DMS53 treated with DMSO at 0.1 percent for 48 hours (cell line): ENCODE data around the gene PAX5.

Experiments
- DNase-seq: peaks from one replicate; lab custom pipeline; 2025; ENCODE audit not compliant: unreplicated experiment; lab: John Stamatoyannopoulos, UW

Gene PAX5

DNA sequence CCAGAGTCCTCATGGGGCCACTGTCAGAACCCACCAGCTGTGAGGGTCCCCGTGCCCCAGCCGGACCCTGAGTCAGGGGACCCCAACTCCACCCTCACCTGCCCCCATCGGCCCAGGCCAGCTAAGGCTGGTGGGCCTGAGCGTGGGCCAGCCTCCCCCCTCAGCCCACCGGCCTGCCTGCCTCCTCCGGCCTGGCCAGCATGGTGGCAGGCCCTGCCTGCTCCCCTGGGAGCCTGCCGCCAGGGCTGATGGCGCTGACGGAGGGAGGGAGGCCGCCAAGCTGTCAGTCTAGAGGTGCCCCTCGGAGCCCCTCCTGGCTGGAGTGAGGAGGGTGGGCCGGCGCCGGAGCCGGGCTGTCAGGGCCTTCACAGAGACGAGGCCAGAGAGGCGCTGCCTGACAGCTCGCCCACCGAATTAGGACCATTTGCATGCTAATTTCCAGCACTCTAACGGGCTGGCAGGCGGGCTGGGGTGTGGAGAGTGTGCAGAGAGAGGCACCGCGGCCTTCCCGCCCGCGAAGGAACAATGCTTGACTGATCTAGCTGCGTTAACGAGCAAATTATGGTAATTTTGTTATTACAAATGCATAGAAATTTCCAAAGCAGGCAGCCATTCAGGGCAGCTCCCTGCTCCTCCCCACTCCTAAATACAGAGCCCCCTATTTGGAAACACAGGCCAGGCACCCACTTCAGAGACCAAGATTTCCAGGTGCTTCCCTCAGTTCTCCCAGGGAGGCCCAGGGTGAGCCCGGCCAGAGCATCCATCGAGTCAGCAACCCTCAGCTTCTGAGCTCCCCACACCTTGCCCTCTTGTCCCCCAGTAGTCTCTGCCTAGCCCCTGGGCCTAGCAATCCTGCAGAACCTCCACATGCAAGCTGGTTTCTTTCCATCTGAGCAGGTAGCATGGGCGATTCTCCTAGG, 169.3 kb downstream of the PAX5 start:
- DNase-seq: no peak

DNA sequence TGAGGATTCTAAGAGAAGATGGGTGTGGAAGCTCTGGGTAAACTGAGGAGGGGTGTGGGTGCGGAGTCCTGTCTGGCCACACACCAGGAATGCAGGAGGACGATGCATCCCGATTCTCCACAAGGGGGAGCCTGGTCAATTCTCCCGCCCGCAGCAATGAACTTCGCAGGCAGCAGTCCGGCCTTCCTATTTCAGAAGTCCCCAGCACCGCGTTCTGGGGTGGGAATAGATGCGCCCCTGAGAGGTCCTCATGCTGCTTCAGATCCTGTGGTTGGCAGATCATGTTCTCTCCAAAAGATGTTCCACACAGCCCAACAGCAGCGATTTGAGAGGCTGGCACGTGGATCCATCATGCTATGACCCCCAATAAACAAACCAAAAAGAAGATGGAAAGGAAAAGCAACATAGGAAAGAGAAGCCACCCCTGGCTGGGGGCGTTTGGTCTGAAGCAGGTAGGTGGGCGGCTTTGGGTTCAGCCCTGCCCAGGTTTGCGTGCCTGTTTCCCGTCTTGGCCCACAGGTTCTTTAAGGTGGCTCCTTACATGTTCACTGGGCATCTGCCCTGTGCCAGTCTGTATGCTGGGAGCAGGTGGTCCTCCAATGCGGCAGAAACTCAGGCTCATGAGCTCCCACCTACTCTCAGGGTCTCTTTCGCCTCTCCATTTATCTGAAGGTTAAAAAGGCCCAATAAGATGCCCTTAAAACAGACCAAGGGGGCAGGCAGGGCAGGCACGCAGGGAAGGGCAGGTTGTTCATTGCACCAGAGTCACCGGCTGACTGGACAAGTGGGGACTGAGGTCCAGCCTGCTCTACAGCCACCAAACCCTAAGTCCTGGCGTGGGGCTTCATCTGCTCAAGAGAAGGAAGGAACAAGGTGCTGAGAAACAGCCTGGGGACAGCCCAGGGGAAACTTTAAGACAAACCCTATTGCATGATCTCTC, 171.6 kb downstream of the PAX5 start:
- DNase-seq: no peak

DNA sequence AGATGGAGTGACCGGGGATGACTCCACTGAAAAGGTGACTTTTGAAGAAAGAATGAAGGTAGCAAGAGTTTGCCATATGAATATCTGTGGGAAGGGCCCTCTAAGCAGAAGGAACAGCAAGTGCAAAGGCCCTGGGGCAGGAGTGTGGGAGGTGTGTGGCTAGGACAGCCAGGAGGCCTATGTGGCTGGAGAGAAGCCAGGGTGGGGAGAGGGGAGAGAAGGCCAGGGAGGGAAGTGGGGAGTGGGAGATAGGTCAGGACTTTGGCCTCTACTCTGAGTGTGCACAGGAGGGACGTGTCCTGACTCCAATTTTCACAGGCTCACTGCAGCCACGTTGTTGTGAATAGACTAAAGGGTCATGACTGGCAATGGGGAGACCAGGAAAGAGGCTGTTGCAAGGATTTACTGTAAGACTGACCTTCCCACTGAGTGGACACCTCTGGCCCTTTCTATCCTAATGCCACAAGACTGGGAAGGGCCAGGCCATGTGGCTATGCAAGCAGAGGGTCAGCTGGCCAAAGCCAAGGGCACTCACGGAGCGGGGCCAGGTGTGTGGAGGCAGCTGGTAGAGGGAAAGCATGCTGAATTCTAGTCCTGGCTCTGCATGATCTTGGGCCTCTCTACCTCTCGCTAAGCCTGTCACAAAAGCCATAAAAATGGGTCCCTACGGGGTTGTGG, 172.4 kb downstream of the PAX5 start:
- no peak for DNase-seq

DNA sequence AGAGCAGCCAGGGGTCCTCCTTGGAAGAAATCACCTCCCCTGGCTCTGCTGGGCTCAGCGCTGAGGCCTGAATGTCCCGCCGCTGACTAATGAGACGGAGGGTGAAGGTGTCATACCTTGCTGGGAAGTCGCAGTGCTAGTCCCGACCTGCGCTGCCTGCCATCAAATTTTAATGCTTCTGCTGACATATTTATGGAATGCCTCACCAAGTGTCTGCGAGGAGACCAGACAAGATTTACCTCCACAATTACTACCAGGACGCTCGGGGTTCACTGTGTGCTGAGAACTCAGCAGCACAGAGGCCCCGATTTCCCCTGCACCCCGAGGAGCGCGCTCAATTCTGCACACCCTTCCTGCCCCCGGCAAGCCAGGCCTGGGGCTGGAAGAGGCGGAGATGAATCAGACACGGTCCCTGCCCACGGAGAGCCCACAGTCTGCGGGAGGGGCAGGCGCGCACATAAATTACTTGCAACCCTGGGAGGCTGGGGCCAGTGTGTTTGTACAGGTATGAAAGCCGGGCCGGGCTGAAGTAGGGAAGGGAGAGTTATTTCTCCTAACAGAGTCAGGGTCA, 175.2 kb downstream of the PAX5 start:
- no peak for DNase-seq

DNA sequence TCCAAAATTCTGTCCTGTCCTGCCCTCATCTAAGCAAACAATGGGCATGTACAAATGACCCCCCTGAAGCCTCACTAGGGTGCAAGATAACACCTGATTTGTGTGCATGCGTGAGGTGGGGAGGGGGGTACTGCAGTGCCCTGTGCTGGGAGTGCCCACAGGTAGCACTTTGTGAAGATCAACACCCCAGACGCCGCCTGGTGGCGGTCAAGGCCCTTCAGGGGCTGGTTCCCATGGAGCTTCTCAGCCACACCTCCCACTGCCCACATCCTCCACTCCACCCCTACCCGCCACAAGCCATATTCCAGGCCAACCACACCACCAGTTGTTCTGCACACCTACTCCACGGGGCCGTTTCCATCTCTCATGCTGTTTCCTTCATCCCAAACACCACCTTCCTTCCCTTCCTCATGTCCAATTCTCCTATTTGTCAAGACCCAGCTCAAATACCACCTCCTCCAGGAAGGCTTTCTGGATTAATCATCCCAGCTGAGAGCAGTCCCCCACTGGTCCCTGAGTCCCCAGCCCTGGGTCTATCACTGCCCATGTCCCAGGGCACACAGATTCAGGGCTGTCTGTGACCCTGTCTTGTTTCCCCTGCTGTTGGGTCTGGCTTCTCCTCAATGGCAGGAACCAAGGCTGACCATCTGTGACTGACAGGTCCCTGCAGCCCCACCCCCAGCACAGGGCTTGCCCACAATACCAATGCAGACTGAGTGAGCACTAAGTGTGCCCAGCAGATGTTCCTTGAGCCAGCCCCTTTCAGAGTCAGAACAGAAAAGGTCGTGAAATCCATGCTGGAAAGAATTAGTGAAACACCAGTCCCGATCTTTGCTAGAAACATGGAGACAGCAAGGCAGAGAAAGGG, 178.4 kb downstream of the PAX5 start:
- DNase-seq: no peak

DNA sequence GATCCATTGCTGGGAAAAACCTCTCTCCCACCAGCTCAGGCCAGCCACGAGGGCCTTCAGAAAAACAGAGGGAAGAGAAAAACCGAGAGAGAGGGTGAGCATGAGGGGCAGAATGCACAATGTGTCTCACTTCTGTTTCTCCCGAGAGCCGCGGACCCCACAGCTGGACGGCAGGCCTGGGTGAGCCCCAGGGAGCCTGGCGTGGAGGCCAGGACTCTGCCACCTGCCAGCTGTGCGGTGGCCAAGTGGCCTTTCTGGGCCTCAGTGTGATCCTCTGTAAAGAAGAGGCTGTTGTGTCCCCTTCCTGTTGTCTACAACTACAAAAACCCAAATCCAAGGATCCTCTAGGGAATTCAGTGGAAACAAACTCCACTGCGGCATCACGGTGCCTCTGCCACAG, 179.3 kb downstream of the PAX5 start:
- DNase-seq: no peak

DNA sequence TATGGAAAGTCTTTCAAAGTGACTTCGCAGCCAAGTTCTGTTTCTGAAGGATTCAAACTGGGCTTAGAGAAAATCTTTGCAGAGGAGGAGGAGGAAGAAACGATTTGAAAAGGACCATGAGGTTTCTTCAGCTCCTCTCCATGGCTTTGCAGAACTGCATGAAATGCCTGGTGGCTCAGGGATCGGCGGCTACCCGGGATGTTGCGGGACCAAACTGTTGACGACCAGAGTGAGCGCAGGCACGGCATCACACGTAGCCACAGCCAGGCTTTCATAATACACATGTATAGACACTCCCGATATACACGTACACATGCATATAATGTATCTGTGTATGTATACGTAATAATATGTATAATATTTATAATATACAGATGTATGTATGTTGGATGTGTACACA, 180.0 kb downstream of the PAX5 start:
- no peak for DNase-seq

DNA sequence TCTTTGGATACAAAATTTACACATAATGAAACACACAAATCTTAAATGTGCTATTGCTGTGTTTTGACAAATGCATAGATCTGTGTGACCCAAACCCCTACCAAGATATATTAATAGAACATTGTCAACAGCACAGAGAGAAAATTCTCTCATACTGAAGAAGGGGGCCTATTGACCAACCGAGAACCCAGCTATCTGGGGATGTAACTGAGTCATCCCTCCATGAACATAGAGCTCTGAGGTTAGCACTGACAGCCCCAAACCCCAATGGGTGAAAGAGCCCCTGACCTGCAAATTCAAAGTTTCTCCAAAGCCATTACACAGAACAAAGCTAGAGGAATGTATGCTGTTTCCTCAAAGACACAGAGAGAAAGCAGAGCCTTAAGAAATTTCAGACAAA, 180.8 kb downstream of the PAX5 start:
- DNase-seq: no peak

DNA sequence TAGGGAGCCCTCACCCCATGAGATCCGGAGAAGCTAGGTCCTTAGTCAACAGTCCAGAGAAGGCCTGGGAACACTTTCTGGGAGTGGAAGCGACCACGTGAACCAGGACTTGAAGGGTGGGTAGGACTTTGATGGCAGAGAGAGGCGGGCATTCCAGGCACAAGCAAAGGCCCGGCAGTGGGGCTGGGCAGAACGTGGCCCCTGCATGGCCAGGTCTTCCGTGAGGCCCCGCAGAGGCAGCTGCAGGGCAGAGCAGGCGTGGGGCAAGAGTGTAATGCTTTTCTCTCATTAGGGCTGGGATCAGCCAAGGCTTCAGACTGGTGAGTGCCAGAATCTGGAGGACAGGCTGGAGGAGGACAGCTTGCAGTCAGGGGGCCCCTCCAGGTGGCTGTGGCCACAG, 184.1 kb downstream of the PAX5 start:
- DNase-seq: no peak

DNA sequence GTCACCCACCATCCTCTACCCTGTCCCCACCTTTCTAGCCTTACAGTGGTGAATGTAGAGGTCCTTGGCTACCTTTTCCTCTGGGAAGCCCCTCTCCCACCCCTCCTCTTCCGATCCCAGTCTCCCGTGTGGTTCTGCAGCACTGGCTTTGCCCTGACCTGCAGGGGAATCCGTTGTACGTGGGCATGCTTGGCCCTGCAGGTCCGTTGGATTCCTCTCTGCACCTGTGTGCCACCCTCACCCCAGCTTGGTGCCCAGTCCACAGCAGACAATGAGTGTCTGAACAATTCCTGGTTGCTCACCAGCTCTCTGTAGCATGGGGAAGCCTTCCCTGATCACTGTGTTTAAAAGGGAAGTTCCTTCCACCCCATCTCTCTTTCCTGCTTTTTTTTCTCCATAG, 185.1 kb downstream of the PAX5 start:
- no peak for DNase-seq

DNA sequence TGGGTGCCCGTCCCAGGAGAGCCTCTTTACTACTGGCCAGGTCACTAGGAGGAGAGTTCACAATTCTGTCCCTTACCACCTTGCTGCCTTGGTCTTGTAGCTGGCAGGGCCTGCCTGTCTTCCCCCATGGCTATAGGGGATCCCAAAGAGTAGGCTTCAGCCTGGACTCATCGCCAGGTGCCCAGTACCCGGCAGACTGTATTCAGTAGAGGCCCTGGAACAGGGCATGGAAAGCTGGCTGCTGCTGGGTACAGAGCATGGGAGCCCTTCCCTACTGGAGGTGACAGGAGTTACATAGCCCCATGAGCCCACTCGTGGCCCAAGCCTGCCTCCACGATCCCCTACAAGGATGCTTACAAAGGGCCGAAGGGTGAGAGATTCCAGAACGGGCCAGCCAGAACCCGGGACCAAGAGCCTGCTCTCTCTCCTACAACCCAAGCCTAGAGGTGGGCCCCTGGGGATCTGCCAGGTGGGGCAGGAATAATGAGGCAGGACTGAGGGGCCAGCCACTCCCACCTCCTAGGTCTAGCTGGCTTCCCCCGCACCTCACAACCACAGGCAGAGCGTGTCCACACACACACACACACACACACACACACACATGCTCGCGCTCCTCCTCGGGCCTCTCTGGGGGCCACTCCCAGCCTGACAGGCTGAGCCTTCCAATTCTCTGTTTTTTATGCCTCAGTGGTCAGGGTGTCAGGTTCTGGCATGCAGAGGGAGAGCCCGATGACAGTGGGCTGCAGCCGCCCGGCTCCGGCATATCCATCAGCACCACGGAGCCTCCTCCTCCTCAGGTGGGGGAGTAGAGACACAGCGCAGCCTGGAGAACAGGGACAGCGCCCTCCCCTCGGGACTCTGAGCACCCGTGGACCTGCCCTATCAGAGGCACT, 186.0 kb downstream of the PAX5 start:
- no peak for DNase-seq

DNA sequence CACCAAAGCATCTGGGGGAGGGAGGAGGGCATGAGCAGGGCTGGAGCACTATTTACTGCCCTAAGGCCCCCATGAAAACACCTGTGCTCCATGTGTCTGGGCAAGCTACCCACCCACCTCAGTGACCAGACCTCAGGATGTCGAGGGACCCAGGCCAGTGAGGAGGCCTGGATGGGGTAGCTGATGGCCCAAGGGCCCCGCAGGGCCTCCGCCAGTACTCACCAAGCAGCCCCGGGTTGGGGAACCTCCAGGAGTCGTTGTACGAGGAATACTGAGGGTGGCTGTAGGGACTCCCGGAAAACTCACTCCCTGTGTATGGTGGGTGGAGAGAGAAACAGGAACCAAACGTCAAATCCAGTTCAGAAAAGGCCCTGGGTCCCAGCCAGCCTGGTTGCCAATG, 187.4 kb downstream of the PAX5 start:
- no peak for DNase-seq

DNA sequence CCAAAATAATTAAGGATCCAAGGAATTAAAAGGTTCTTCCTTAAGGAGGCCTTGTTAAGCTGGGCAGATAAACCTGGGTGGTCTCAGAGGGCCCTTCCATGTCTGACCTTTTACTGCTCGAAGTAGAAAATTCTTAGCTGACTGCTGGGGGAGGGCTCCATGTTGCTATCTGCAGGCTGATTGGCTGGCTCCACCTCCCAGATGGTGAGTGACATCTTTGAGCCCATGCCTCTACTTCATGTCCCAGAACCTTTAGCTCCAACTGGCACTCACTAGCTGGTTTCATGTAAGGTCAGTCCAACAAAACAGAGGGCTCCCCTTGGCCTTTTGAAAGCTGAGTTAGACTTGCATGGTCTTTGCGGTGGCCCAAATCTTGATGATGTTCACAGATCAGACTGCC, 188.2 kb downstream of the PAX5 start:
- DNase-seq: no peak

DNA sequence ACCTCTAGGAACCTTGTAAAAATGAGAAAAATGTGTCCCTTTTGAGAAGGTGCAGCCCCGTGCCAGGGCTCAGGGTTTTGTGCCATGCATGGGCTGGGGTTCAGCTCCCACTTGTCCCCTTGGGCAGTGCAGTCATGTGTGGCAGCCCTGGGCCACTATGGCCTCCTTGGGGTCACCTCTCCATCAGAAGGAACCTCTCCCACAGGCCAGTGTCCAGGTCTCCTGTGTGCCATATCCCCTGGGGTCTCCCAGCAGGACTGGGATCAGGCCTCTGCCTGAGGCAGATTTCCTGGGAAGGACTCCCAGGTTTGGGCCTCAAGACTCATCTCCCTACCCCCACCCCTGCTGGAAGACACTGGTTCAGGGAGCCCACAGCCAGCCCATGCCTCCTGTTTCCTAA, 189.1 kb downstream of the PAX5 start:
- no peak for DNase-seq

DNA sequence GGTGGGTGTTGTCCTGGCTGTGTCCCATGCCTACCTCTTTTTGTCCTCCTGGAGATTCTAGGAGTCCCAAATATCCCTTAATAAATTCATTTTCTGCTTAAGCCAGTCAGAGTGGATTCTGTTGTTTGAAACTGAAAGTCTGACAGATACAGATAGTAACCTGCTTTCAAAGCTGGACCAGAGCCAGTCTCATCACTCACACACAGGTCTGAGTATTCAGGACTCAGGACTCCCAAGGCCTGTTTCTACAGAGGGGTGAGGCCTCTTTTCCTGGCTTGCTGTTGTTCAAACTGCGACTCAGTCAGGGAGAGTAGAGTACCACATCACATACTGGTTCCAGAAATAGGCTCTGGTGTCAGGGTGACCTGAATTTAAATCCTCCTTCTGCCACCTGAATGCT, 190.1 kb downstream of the PAX5 start:
- DNase-seq: no peak

DNA sequence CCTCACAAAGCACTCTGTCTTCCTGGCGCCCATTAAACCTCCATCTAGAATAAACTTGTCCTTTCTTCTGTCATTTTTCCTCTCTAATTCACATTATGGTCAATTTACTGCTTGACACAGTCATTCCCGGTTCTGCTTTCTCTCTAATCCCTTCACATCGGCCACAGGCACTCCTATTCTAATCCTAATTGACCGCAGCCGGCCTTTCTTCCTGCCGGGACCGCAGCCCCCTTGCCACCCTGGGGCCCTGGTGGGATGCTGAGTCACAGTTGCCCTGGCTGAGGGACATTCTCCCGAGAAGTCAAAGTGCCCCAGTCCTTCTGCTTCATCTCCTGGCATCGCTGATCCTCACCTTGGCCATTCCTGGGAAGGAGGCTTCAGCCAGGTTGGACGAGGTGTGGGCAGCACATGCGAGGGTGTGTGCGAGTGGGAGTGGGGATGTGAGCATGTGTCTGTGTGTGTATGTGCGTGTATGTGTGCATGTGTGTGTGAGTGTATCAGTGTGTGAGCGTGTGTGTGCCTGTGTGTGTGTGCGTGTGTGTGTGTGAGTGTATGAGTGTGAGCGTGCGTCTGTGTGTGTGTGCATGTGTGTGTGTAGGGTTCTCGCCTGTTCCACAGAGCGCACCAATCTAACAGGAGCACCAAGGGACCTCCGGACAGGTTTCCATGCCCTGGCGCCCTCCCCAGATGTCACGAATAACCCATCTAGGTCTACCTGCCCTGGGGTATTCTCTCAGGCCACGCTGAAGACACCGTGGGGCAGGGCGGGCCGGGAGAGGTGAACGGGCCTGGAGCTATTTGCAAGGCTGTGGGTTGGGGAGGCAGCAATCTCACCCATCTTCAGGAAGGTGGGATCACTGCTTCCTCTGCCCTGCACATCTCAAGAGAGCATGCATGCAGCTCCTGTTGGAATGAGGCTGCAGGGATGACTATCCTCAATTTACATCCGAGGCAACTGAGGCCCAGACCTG, 191.2 kb downstream of the PAX5 start:
- DNase-seq: no peak

DNA sequence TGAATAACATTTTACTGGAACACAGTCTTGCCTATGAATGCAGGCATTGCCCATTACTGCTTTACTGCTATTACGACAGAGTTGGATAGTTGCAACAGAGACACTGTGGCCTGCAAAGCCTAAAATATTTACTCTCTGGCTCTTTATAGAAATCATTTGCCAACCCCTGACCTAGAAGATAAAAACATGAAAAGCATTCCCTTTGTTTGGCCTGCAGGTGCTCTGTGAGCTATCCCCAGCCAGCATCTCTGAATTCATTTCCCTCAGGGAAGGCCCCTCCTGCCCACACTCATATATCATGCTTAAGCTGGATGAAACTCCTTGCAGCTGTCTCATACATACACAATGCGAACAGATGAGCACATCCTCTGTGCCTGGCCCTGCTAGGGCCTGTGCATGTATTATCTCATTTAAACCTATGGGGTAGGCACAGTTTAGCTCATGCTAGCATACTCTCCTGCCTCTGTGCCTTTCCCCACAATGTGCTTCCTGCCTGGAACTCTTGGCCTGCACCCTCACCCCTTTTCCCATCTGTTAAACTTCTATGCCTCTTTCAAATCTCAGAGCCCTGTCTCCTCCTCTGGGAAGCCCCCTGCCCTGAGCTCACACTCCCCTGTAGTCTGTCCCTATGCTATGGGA, 193.1 kb downstream of the PAX5 start:
- no peak for DNase-seq
